ENCODE results near the gene UXS1. TPM values are rescaled to one million over a fixed set of nuclear protein-coding genes. Genes with fewer than 3 reads are reported as not detected.

Gene UXS1
- total RNA-seq, 1 experiment from 2014 or later = 46.3 TPM

DNA sequence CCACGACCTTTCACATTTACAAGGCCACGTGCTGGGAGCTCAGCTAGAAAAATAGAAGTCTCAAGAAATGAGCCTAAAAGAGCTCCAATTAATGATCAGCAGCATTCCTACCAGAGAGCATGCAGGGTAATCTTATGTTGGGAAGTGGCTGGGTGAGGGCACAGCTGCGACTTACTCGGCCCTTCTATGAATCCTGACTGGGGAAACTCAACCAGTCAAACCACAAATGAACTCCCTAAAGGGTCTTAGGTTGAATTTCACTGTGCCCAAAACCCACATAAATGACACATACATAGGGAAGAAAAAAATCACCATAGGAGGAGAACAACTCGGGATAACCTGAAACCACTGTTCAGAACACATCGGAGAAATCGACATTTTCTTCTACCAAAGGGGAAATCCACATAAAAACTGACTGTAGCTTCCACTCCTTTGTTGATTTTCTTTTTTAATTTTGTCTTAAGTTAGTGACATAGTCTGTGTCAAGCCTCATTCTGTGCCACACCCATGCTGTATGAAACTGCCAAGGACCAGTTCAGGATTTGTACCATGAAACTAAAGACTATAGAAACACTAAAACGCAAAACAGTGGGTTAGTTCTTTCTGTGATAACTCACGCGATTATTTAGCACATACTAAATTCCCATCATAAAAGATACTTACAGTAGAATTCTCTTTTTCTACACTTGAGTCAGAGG, 54.7 kb downstream of the UXS1 start:
- Mint-ChIP-seq H3K9me3 (no peaks in the 10 kb centered on the region; a peak in 1 of 5 replicates), H3K4me3 (no peak overlapping the region), H3K27ac (peak overlapping the region in 1 of 3 experiments; percentile 87; a peak in 3 of 7 replicates)

More for the DNA sequence above, 54.7 kb downstream of the UXS1 start:
- Histone ChIP-seq H2BK12ac (ENCODE audit: insufficient read length, low read depth, low read length) (no peak overlapping the region), H3K18ac (ENCODE audit: insufficient read length, low read depth, low read length) (no peak overlapping the region), H3K4ac (ENCODE audit: low read depth, low read length) (no peak overlapping the region), H3T11ph (ENCODE audit: low read length) (no peak overlapping the region), H3K9ac (ENCODE audit: extremely low read depth, insufficient read length, low read length) (no peak overlapping the region), H4K5ac (ENCODE audit: insufficient read length, low read depth, low read length) (no peak overlapping the region), H3K9me3 (ENCODE audit: control insufficient read depth, low read depth, low read length) (no peaks in the 10 kb centered on the region), H3K27me3 (ENCODE audit: insufficient read depth, low read length) (no peaks in the 10 kb centered on the region), H4K91ac (ENCODE audit: insufficient read length, low read depth, low read length) (no peak overlapping the region), H3K27ac (ENCODE audit: insufficient read length, low read depth, low read length) (no peak overlapping the region), H2AK5ac (ENCODE audit: insufficient read length, low read length) (no peak overlapping the region), H3K56ac (ENCODE audit: insufficient read length, low read depth, low read length) (no peak overlapping the region), H4K20me1 (ENCODE audit: control insufficient read depth, insufficient read depth, insufficient read length) (no peaks in the 10 kb centered on the region), H2BK15ac (ENCODE audit: low read depth, low read length) (no peak overlapping the region), H2BK120ac (ENCODE audit: low read depth, low read length, poor library complexity, severe bottlenecking) (no peak overlapping the region), H3K4me2 (ENCODE audit: insufficient read depth, insufficient read length, low read length) (no peak overlapping the region), H3K23ac (ENCODE audit: insufficient read length, low read depth, low read length) (no peak overlapping the region), H3K23me2 (ENCODE audit: insufficient read length, low read depth, low read length, poor library complexity, severe bottlenecking) (no peaks in the 10 kb centered on the region), H4K8ac (replicated peaks; ENCODE audit: insufficient read length, low read depth, low read length) (no peak overlapping the region), H3K4me1 (ENCODE audit: insufficient read depth, low read length) (no peaks in the 10 kb centered on the region; the same call in 1 of the 2 replicates), H3K79me2 (ENCODE audit: insufficient read depth, low read length) (peaks cover 2% of the 10 kb centered on the region; the same call in 1 of the 2 replicates), H2AFZ (ENCODE audit: low read length) (no peak overlapping the region), H2BK20ac (ENCODE audit: low read depth, low read length, poor library complexity, severe bottlenecking) (no peak overlapping the region), H3K79me1 (ENCODE audit: insufficient read depth, low read depth, low read length, poor library complexity, severe bottlenecking) (peaks cover 2% of the 10 kb centered on the region), H2BK5ac (ENCODE audit: insufficient read length, low read length) (no peak overlapping the region), H3K14ac (ENCODE audit: insufficient read depth, low read length) (no peak overlapping the region)
- TF ChIP-seq CTCF (conservative IDR thresholded peaks at IDR 0.05) = no peak
- Mint-ChIP-seq H3K27me3 (ENCODE audit: low read depth) (no peaks in the 10 kb centered on the region), H3K36me3 (ENCODE audit: insufficient read depth in 1 of 3, low read depth in 3 of 3) (peaks cover 18 to 37% (median 35%) of the 10 kb centered on the region in 3 experiments; a peak in 6 of 7 replicates), H3K4me1 (peaks cover 11 to 28% of the 10 kb centered on the region in 2 experiments)
- DNase-seq = no peak
- WGBS (ENCODE audit: extremely low coverage, insufficient read length, low lambda C conversion rate) = no CpG with 5 or more reads among the region's 10 CpGs
